AG04450 (cell line): ENCODE data around the gene DPP10. TPM values are rescaled to one million over a fixed set of nuclear protein-coding genes. Genes with fewer than 3 reads are reported as not detected.

ENCODE experiments used
- CTCF ChIA-PET: fragments of 300-600, 350-600 bp; formaldehyde crosslinking; extraction: SDS; loops from one replicate; lab custom pipeline; 2022; ENCODE audit warnings: antibody characterized with exemption, inconsistent platforms; lab: Charles Lee
- POLR2A ChIA-PET: fragments of 350-600 bp; formaldehyde crosslinking; extraction: SDS; loops from one replicate; lab custom pipeline; 2021; ENCODE audit warnings: antibody characterized with exemption, inconsistent platforms; lab: Yijun Ruan, JAX
- DNase-seq: peaks from one replicate; pipeline ENCODE4 v3.0.0-alpha.2; 2011; ENCODE audit warnings: low read depth, low spot score
- H3K27ac ChIP-seq: one replicate; pipeline ENCODE4 v1.5.1; 2012; ENCODE audit warnings: low read depth, low read length, control low read depth
- H3K27me3 ChIP-seq: one replicate; pipeline ENCODE4 v1.6.0; 2012; ENCODE audit warnings: low read length; ENCODE audit not compliant: control insufficient read depth, insufficient read depth
- H3K4me3 ChIP-seq: 2 replicates; pipeline ENCODE4 v1.5.1; 2011; ENCODE audit warnings: mild to moderate bottlenecking, low read depth, low read length, control low read depth
- H3K9me3 ChIP-seq: 2 replicates; pipeline ENCODE4 v1.5.1; 2012; ENCODE audit warnings: low read length; ENCODE audit not compliant: control insufficient read depth, insufficient read depth
- polyA plus RNA-seq: library from polyadenylated mRNA; depleted of rRNA; stranded (reverse); fragments of >200 nt; gene quantifications from 2 replicates; pipeline ENCODE4 v1.2.3, GENCODE V29; 2011
- TF ChIP-seq, protein P1 (sequence below): IDR thresholded peaks from 2 replicates; pipeline ENCODE4 v1.5.1; 2011; ENCODE audit warnings: low read depth, low read length, control low read depth, inconsistent platforms

Gene DPP10
- polyA plus RNA-seq, 1 experiment = not detected

DNA sequence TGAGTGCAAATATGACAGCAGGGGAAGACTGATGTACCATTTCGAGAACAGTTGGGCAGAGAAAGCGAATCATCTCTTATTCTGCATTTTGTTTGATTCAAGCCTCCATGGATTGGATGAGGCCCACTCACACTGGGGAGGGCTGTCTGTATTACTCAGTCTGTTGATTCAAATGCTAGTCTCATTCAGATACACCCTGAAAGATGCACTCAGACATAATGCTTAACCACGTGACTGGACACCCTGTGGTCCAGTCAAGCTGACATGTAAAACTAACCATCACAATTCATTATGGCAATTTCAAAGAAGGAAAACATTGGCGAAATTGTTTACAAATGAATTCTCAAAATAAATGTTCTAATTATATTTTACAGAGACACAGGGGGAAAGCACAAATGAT, 1210.2 kb downstream of the DPP10 start:
- TF ChIP-seq, protein P1, sequence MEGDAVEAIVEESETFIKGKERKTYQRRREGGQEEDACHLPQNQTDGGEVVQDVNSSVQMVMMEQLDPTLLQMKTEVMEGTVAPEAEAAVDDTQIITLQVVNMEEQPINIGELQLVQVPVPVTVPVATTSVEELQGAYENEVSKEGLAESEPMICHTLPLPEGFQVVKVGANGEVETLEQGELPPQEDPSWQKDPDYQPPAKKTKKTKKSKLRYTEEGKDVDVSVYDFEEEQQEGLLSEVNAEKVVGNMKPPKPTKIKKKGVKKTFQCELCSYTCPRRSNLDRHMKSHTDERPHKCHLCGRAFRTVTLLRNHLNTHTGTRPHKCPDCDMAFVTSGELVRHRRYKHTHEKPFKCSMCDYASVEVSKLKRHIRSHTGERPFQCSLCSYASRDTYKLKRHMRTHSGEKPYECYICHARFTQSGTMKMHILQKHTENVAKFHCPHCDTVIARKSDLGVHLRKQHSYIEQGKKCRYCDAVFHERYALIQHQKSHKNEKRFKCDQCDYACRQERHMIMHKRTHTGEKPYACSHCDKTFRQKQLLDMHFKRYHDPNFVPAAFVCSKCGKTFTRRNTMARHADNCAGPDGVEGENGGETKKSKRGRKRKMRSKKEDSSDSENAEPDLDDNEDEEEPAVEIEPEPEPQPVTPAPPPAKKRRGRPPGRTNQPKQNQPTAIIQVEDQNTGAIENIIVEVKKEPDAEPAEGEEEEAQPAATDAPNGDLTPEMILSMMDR = no peak
- CTCF ChIA-PET = no interaction called here
- DNase-seq = no peak
- POLR2A ChIA-PET = no interaction called here
- Histone ChIP-seq H3K9me3 (no peaks in the 10 kb centered on the region; the same call in 1 of the 2 replicates), H3K4me3 (no peak overlapping the region), H3K27ac (no peak overlapping the region), H3K27me3 (no peaks in the 10 kb centered on the region)

DNA sequence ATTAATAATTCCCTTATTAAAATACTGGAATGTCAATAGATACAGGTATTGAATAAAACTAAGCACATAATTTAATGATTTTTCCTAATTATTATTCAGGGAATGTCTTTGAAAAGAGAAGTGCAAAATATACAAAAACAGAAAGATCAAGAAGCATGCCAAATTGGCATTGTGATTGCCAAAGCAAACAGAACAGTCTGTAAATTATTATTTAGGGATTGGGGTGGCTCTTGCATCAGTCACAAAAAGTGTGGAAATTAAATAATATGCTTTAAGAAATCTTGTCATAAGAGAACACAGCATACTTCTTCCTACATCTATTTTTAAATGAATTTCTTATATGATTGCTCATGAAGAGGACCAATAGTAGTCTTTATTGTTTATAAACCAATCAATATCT, 1211.9 kb downstream of the DPP10 start:
- TF ChIP-seq, protein P1 = no peak
- Histone ChIP-seq H3K27ac (no peak overlapping the region), H3K4me3 (no peak overlapping the region), H3K9me3 (no peaks in the 10 kb centered on the region; the same call in 1 of the 2 replicates), H3K27me3 (no peaks in the 10 kb centered on the region)
- ChIA-PET POLR2A (no interaction called here), CTCF (no interaction called here)
- no peak for DNase-seq

DNA sequence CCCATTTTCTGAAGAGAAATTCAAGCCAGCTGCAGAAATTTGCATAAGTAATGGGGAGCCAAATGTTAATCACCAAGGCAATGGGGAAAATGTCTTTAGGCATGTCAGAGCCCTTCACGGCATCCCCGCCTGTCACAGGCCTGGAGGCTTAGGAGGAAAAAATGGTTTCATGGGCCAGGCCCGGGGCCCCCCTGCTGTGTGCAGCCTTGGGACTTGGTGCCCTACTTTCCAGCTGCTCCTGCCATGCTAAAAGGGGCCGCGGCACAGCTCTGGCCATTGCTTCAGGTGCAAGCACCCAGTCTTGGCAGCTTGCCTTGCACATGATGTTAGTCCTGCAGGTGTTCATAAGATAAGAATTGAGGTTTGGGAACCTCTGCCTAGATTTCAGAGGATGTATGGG, 1235.7 kb downstream of the DPP10 start:
- ChIA-PET CTCF (no interaction called here), POLR2A (no interaction called here)
- peaks cover 14% of the 10 kb centered on the region for H3K9me3 ChIP-seq
- H3K27me3 ChIP-seq = no peaks in the 10 kb centered on the region
- DNase-seq = no peak
- TF ChIP-seq, protein P1 = no peak
- H3K4me3 ChIP-seq = no peak overlapping the region
- no peak overlapping the region for H3K27ac ChIP-seq

DNA sequence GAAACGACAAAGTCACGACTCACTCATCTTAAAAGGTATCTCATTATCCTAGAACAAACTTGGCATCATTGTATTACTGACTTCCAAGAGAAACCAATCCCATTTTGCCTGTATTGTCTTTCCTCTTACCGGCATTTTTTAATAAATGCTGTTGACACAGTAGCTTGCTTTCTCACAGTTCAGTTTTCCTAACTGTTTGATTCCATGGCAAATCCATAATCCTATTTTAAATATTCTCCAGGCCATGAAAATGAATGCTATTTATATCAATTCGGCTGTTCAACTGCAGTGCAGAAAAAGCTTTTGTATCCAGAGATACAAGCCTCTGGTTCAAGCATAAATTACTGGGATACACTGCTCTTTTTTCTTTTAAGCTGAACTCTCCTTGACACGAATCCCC, 1241.9 kb downstream of the DPP10 start:
- Histone ChIP-seq H3K4me3 (no peak overlapping the region), H3K27me3 (no peaks in the 10 kb centered on the region), H3K9me3 (peaks cover 2% of the 10 kb centered on the region; the same call in 1 of the 2 replicates), H3K27ac (no peak overlapping the region)
- TF ChIP-seq, protein P1 = no peak
- CTCF ChIA-PET = no interaction called here
- no peak for DNase-seq
- POLR2A ChIA-PET = no interaction called here

DNA sequence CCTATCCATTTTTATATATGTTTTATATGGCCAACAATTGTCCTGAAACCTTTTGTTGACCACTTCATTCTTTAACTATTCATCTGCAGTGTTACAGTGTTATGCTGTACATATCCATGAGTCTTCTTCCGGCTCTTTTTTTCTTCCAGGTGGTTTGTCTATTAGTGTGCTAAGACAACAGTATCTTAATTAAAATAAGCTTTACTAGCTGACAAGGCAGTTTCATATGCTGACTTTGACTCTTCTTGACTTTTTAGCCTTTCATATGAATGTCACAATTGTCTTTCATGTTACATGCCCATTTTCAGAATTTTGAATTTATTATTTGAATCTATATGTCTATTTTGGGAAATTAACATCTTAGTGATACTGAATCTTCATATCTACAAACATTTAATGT, 1249.0 kb downstream of the DPP10 start:
- TF ChIP-seq, protein P1 = no peak
- Histone ChIP-seq H3K27ac (no peak overlapping the region), H3K9me3 (peaks cover 2% of the 10 kb centered on the region; the same call in 1 of the 2 replicates), H3K4me3 (no peak overlapping the region), H3K27me3 (no peaks in the 10 kb centered on the region)
- no peak for DNase-seq
- CTCF ChIA-PET = no interaction called here
- POLR2A ChIA-PET = no interaction called here
